HCT116 (cell line): Measurements from ENCODE around the gene CATSPERD. TPM values are rescaled to one million over a fixed set of nuclear protein-coding genes. Genes with fewer than 3 reads are reported as not detected.

ENCODE experiments used
- ATAC-seq: fragments of 200-7000 bp; cut with Tn5 transposase; 2 replicates; pipeline ENCODE4 v1.9.1; 2020; ENCODE audit warnings: mild to moderate bottlenecking, moderate library complexity
- BruUV-seq: library from RNA; stranded (reverse); fragments of 400-500 nt; replicated peaks from 2 replicates; lab custom pipeline; 2021; lab: Mats Ljungman, UMichigan
- CTCF ChIA-PET: fragments of 300-600 bp; sonication (Branson Sonifier 250); formaldehyde crosslinking; loops from one replicate; lab custom pipeline; 2021; ENCODE audit warnings: antibody characterized with exemption; lab: Charles Lee
- POLR2A ChIA-PET: fragments of 300-600, 350-600 bp; sonication (Branson Sonifier 250); formaldehyde crosslinking; loops from one replicate; lab custom pipeline; 2021; ENCODE audit warnings: antibody characterized with exemption; lab: Charles Lee
- RAD21 ChIA-PET, 2 experiments: fragments of 300-600 bp; sonication (Branson Sonifier 250); formaldehyde crosslinking; loops; one replicate each; lab custom pipeline; 2023; ENCODE audit warnings: low total read pairs in 2 of 2; ENCODE audit not compliant: uncharacterized antibody in 2 of 2, unreplicated experiment in 2 of 2, low non-redundant PET in 1 of 2; lab: Charles Lee
- DNase-seq: peaks from one replicate; pipeline ENCODE4 v3.0.0-alpha.2; 2010; ENCODE audit warnings: low read depth, low spot score
- H2AFZ ChIP-seq: fragments of 200-600 bp; shearing (Covaris generic), sonication (generic); 2 replicates; pipeline ENCODE4 v1.6.1; 2017; ENCODE audit warnings: low read depth, mixed run types, mixed read lengths, antibody characterized with exemption, low read length; ENCODE audit not compliant: poor library complexity, severe bottlenecking
- H3K27ac ChIP-seq: 2 replicates; pipeline ENCODE4 v1.5.1; 2012; ENCODE audit warnings: low read depth, low read length
- H3K27me3 ChIP-seq: fragments of 200-600 bp; sonication (generic); 2 replicates; pipeline ENCODE4 v1.6.1; 2016; ENCODE audit warnings: mixed run types, low read length, mixed read lengths; ENCODE audit not compliant: insufficient read depth
- H3K36me3 ChIP-seq, 2 experiments: fragments of 200-500 bp in 1 of 2; fragments of 200-600 bp in 1 of 2; sonication (Bioruptor generic) in 1 of 2; sonication (generic) in 1 of 2; 2 replicates each; pipeline versions ENCODE4 v1.5.1 to v1.6.1; 2014 to 2016; ENCODE audit warnings: low read length in 2 of 2, inconsistent platforms in 1 of 2, mixed read lengths in 1 of 2, mixed run types in 1 of 2; ENCODE audit not compliant: insufficient read depth in 2 of 2, control insufficient read depth in 1 of 2
- H3K4me1 ChIP-seq, 2 experiments: fragments of 200-600 bp in 1 of 2; sonication (generic) in 1 of 2; 2 replicates each; pipeline versions ENCODE4 v1.5.1 to v1.6.1; 2012 to 2017; ENCODE audit warnings: low read length in 2 of 2, inconsistent platforms in 1 of 2, mild to moderate bottlenecking in 1 of 2, mixed read lengths in 1 of 2, mixed run types in 1 of 2, moderate library complexity in 1 of 2; ENCODE audit not compliant: insufficient read depth in 2 of 2, control insufficient read depth in 1 of 2
- H3K4me2 ChIP-seq: fragments of 200-600 bp; sonication (generic); 2 replicates; pipeline ENCODE4 v1.6.1; 2017; ENCODE audit warnings: mixed run types, low read length, mixed read lengths
- H3K4me3 ChIP-seq, 2 experiments: fragments of 200-600 bp in 1 of 2; sonication (generic) in 1 of 2; replicated peaks in 1 of 2; 2 replicates each; pipeline ENCODE4 v1.5.1; 2011 to 2016; ENCODE audit warnings: low read length in 2 of 2, control low read depth in 1 of 2, low read depth in 1 of 2, mild to moderate bottlenecking in 1 of 2, mixed read lengths in 1 of 2, mixed run types in 1 of 2
- H3K79me2 ChIP-seq: fragments of 200-600 bp; sonication (generic); 2 replicates; pipeline ENCODE4 v1.6.1; 2017; ENCODE audit warnings: mild to moderate bottlenecking, mixed run types, low read length, moderate library complexity, mixed read lengths; ENCODE audit not compliant: insufficient read depth
- H3K9ac ChIP-seq: fragments of 200-600 bp; sonication (generic); 2 replicates; pipeline ENCODE4 v1.6.1; 2016; ENCODE audit warnings: low read length, mixed read lengths
- H3K9me2 ChIP-seq: fragments of 200-600 bp; sonication (generic), shearing (Covaris generic); 2 replicates; pipeline ENCODE4 v1.6.1; 2017; ENCODE audit warnings: mixed run types, mild to moderate bottlenecking, moderate library complexity; ENCODE audit not compliant: insufficient read depth
- H3K9me3 ChIP-seq, 2 experiments: fragments of 200-500 bp in 1 of 2; fragments of 200-600 bp in 1 of 2; sonication (Bioruptor generic) in 1 of 2; sonication (generic) in 1 of 2; 2 replicates each; pipeline ENCODE4 v1.6.1; 2014 to 2017; ENCODE audit warnings: low read length in 2 of 2, mixed read lengths in 2 of 2, inconsistent platforms in 1 of 2, low read depth in 1 of 2, mild to moderate bottlenecking in 1 of 2, mixed run types in 1 of 2, moderate library complexity in 1 of 2; ENCODE audit not compliant: control insufficient read depth in 1 of 2, insufficient read depth in 1 of 2
- H4K20me1 ChIP-seq: fragments of 200-600 bp; sonication (generic), shearing (Covaris generic); 2 replicates; pipeline ENCODE4 v1.6.1; 2017; ENCODE audit warnings: mixed run types, mild to moderate bottlenecking, moderate library complexity; ENCODE audit not compliant: insufficient read depth
- EGR1 ChIP-seq: IDR thresholded peaks from 2 replicates; pipeline ENCODE4 v1.6.1; 2012; ENCODE audit warnings: low read depth
- ELF1 ChIP-seq: IDR thresholded peaks from 2 replicates; pipeline ENCODE4 v1.6.1; 2012; ENCODE audit warnings: low read depth, borderline replicate concordance
- EZH2phosphoT487 ChIP-seq: fragments of 200-600 bp; IDR thresholded peaks from 2 replicates; pipeline ENCODE4 v1.6.1; 2018; ENCODE audit warnings: antibody characterized with exemption, borderline replicate concordance
- FOSL1 ChIP-seq: IDR thresholded peaks from 2 replicates; pipeline ENCODE4 v1.6.1; 2012; ENCODE audit warnings: low read depth
- POLR2A ChIP-seq: IDR thresholded peaks from 2 replicates; pipeline ENCODE4 v1.7.0; 2011; ENCODE audit warnings: borderline replicate concordance; ENCODE audit not compliant: insufficient read depth, insufficient read length; ENCODE audit errors: extremely low read depth
- POLR2AphosphoS5 ChIP-seq: IDR thresholded peaks from 2 replicates; pipeline ENCODE4 v1.6.1; 2011; ENCODE audit warnings: mild to moderate bottlenecking, low read depth, low read length, moderate library complexity
- RAD21 ChIP-seq: IDR thresholded peaks from 2 replicates; pipeline ENCODE4 v1.6.1; 2012; ENCODE audit warnings: low read depth, mild to moderate bottlenecking
- SIN3A ChIP-seq: IDR thresholded peaks from 2 replicates; pipeline ENCODE4 v1.6.1; 2012; ENCODE audit warnings: low read depth
- SRF ChIP-seq: IDR thresholded peaks from 2 replicates; pipeline ENCODE4 v1.6.1; 2012; ENCODE audit warnings: low read depth
- TCF7L2 ChIP-seq: IDR thresholded peaks from 2 replicates; pipeline ENCODE4 v1.7.0; 2011; ENCODE audit warnings: borderline replicate concordance, inconsistent platforms; ENCODE audit not compliant: insufficient read depth, insufficient read length; ENCODE audit errors: extremely low read depth
- intact Hi-C: fragments of 100-400 bp; cut with micrococcal nuclease; formaldehyde crosslinking; loops from 2 replicates; pipeline ENCODE4 v1.10.0; 2022
- total RNA-seq: library from RNA; stranded (reverse); gene quantifications from one replicate; pipeline ENCODE4 v1.2.1, GENCODE V29; 2021; ENCODE audit not compliant: unreplicated experiment
- TF ChIP-seq, protein P1 (sequence below): IDR thresholded peaks from 2 replicates; pipeline ENCODE4 v1.6.1; 2012; ENCODE audit warnings: low read depth

The CATSPERD gene
- total RNA-seq, 1 experiment from 2014 or later: not detected

DNA sequence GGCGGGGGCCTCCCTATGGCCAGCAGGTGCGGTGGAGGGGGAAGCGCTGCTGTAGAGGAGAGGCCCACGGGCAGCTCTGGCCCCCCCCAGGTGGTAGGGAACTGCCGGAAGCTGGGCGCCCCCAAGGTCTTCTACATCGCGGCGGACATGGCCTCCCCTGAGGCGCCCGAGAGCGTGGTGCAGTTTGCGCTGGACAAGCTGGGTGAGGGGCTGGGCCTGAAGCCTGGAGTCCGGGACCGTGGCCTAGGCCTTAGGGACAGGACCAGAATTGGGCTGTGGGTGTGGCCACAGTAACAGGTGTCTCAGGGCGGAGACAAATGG lies 34.2 kb upstream of the CATSPERD start:
- CTCF ChIA-PET: interaction anchor here (1.1 to 1.6 kb wide), 9 partner anchors 10 to 142 kb away, joined by 3 to 10 read pairs (median 4); partner anchors contain the start of gene DUS3L
- RAD21 ChIA-PET: interaction anchor here in 1 of 2 experiments (0.7 kb wide), 1 partner anchor 777 kb away, joined by 5 read pairs; no protein-coding TSS in a partner anchor
- TF ChIP-seq RAD21: no peak
- no peak for TF ChIP-seq FOSL1
- TF ChIP-seq POLR2A: no peak
- no peak for TF ChIP-seq TCF7L2
- no peak for TF ChIP-seq EGR1
- TF ChIP-seq, protein P1, sequence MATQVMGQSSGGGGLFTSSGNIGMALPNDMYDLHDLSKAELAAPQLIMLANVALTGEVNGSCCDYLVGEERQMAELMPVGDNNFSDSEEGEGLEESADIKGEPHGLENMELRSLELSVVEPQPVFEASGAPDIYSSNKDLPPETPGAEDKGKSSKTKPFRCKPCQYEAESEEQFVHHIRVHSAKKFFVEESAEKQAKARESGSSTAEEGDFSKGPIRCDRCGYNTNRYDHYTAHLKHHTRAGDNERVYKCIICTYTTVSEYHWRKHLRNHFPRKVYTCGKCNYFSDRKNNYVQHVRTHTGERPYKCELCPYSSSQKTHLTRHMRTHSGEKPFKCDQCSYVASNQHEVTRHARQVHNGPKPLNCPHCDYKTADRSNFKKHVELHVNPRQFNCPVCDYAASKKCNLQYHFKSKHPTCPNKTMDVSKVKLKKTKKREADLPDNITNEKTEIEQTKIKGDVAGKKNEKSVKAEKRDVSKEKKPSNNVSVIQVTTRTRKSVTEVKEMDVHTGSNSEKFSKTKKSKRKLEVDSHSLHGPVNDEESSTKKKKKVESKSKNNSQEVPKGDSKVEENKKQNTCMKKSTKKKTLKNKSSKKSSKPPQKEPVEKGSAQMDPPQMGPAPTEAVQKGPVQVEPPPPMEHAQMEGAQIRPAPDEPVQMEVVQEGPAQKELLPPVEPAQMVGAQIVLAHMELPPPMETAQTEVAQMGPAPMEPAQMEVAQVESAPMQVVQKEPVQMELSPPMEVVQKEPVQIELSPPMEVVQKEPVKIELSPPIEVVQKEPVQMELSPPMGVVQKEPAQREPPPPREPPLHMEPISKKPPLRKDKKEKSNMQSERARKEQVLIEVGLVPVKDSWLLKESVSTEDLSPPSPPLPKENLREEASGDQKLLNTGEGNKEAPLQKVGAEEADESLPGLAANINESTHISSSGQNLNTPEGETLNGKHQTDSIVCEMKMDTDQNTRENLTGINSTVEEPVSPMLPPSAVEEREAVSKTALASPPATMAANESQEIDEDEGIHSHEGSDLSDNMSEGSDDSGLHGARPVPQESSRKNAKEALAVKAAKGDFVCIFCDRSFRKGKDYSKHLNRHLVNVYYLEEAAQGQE: no peak
- TF ChIP-seq EZH2phosphoT487: no peak
- TF ChIP-seq POLR2AphosphoS5: no peak
- TF ChIP-seq ELF1: no peak
- TF ChIP-seq SRF: no peak
- TF ChIP-seq SIN3A: no peak
- peak overlapping the region; percentile 37 to 57 for H3K4me3 ChIP-seq
- no TSS peak for BruUV-seq
- POLR2A ChIA-PET: interaction anchor here (1.3 to 1.6 kb wide), 4 partner anchors 32 to 142 kb away, joined by 3 to 5 read pairs (median 4); partner anchors contain the start of genes SAFB and SAFB2
- H3K9me3 ChIP-seq: no peaks in the 10 kb centered on the region
- H3K27ac ChIP-seq: peak overlapping the region; percentile 73
- no peaks in the 10 kb centered on the region for H3K27me3 ChIP-seq
- no peak for DNase-seq
- H2AFZ ChIP-seq: peak overlapping the region; percentile 26
- peak overlapping the region; percentile 84 for H3K4me2 ChIP-seq
- H3K36me3 ChIP-seq: peaks cover 0 to 10% of the 10 kb centered on the region in 2 experiments; a peak in 1 of 4 replicates
- no peak for ATAC-seq
- H3K79me2 ChIP-seq: peaks cover 13% of the 10 kb centered on the region
- H3K9ac ChIP-seq: peak overlapping the region; percentile 67; the same call in 1 of the 2 replicates
- no peaks in the 10 kb centered on the region for H3K9me2 ChIP-seq
- intact Hi-C loops: loop anchor here (5.0 kb wide), 2 partner anchors 139 to 639 kb away; no protein-coding TSS in a partner anchor
- peaks cover 8 to 29% of the 10 kb centered on the region in 2 experiments; a peak in 3 of 4 replicates for H3K4me1 ChIP-seq
- no peaks in the 10 kb centered on the region; the same call in 1 of the 2 replicates for H4K20me1 ChIP-seq
